GM18507 (cell line): ENCODE data around the gene PPP1R14C.
"Not testable (repeated sequence)": the region's sequence is repeated elsewhere in the genome, so short reads cannot be mapped to it uniquely, and the experiment has no call there.

Source experiments
- DNase-seq: peaks from one replicate; pipeline ENCODE4 v3.0.0; 2011; ENCODE audit warnings: low read depth; ENCODE audit not compliant: insufficient read length; ENCODE audit errors: extremely low spot score
- FAIRE-seq: peaks from 2 replicates; lab custom pipeline; 2011; peaks lifted over from hg19 to GRCh38; lab: Jason Lieb, UNC

The PPP1R14C gene

GRCh38 chr6:150184850-150185731 is 42.2 kb downstream of the PPP1R14C start:
- FAIRE-seq: no peak

GRCh38 chr6:150185732-150186117 is 42.9 kb downstream of the PPP1R14C start:
- no peak for FAIRE-seq
- DNase-seq: no peak

More at GRCh38 chr6:150184850-150185731, 42.2 kb downstream of the PPP1R14C start:
- DNase-seq: no peak

GRCh38 chr6:150186129-150186898 is 43.5 kb downstream of the PPP1R14C start:
- DNase-seq (no peak), FAIRE-seq (no peak)

GRCh38 chr6:150187433-150187832 is 44.6 kb downstream of the PPP1R14C start:
- DNase-seq, FAIRE-seq: not testable (repeated sequence)

DNA sequence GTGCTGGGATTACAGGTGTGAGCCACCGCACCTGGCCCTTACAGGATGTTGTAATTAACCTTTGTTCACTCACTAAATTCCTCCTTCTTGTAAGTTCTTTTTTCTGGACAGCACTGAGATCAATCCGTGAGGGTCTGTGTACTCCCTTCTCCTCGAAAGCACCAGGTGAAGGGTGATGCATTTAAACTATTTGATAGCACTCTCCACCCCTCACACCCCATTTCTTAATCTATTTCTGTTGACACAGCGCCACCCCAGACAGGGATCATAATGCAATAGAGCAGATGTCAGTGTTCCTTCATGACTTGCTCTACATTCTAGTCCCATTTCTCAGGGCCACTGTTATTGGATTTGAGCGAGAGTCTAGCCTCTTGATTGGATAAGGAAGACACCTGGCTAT is 46.3 kb downstream of the PPP1R14C start:
- FAIRE-seq: no peak

GRCh38 chr6:150191809-150192208 is 49.0 kb downstream of the PPP1R14C start:
- no peak for FAIRE-seq
- no peak for DNase-seq

More for the DNA sequence above, 46.3 kb downstream of the PPP1R14C start:
- DNase-seq: no peak

- FAIRE-seq (no peak), DNase-seq (no peak)
Observed at GRCh38 chr6:150194195-150194594, 51.4 kb downstream of the PPP1R14C start.

GRCh38 chr6:150195996-150196417 is 53.2 kb downstream of the PPP1R14C start:
- no peak for FAIRE-seq
- no peak for DNase-seq

GRCh38 chr6:150196942-150197745 is 54.3 kb downstream of the PPP1R14C start:
- no peak for FAIRE-seq
- DNase-seq: no peak

DNA sequence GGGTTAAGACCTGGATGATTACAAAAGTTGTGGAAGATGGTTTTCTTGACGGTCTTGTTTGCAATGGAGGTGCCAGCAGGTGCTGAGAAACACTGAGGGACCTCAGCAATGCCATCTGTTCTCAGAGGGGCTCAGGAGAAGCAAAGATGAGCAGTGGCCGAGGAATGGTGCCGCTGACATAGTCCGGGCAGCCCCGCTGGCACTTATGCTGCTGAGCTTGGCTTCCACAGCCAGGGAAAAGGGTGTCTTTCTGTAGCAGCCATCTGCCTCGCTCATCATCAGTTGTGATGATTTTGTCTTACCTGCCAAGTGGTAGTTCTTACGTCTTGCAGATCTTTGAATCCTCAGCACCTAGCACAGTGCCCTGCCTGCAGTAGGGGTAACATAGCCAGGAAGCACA is 55.7 kb downstream of the PPP1R14C start:
- FAIRE-seq: no peak

GRCh38 chr6:150199241-150199640 is 56.4 kb downstream of the PPP1R14C start:
- DNase-seq (no peak), FAIRE-seq (no peak)

More for the DNA sequence above, 55.7 kb downstream of the PPP1R14C start:
- no peak for DNase-seq

- FAIRE-seq: no peak
- no peak for DNase-seq
Observed at GRCh38 chr6:150200428-150201100, 57.7 kb downstream of the PPP1R14C start.

- DNase-seq (no peak), FAIRE-seq (no peak)
Observed at GRCh38 chr6:150201285-150201684, 58.4 kb downstream of the PPP1R14C start.

DNA sequence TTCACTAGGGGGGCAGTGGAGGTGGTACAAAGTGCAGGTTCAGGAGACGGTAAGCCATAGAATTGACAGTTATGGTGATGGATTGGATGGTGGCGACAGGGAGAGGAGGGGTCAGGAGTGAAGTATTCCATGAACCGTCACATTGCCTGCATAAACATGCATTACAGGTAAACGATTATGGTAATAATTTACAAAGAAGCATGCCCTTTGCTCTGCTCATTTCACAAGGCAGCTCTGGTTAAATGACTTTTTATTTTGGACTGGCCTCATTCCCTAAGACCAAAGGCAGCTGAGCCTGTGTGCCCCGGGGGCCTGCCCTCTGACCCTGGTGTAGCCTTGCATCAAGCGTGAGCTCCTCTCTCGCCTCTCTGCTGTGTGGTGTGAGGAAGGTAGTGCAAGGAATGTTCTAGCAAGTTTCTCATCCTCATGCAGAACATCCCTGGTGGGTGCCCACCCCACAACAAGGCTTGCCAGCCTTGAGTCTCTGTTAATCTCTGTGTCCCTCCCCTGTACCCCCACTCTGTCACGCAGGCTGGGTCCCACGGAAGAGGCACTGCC is 59.0 kb downstream of the PPP1R14C start:
- FAIRE-seq (no peak), DNase-seq (no peak)

DNA sequence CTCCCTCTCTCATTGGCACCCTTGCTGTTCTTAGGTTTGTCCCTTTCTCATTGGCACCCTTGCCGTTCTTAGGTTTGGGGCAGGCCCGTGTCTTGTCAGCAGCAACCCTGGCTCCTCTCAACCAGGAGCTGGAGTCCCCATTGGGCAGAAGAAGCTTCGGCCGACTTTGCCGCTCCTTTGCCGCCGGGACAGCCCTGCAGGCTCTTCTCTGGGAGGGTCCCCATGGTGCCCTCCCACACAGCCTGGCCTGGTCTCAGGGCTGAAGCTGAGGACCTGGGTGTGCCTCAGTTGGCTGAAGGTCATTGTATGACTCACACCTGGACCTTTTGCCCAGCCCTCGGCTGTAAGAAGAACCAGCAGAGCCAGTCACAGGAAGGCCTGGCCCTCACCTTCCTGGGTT is 59.6 kb downstream of the PPP1R14C start:
- DNase-seq: no peak
- FAIRE-seq: no peak

GRCh38 chr6:150202934-150203333 is 60.1 kb downstream of the PPP1R14C start:
- DNase-seq: no peak
- no peak for FAIRE-seq

DNA sequence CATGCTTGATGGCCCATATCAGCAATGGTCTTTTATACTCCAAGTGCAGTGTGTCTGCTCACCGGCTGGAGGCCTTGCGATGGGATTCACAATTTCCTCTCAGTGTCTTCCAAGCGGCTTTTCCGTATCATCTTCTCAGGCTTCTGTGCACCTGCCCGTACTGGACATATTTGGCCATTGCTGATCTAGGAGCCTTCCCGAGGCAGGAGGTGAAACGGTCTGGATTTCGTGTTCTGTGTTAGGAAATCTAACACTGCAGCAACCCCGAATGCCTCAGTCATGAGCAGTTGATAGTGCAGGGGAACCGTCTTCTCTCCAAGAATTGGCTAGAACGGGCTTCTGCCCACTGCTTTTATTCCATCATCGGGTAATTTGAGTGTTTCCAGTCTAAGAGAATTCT is 60.5 kb downstream of the PPP1R14C start:
- DNase-seq (no peak), FAIRE-seq (no peak)

- DNase-seq (no peak), FAIRE-seq (no peak)
Observed at GRCh38 chr6:150203871-150204545, 61.2 kb downstream of the PPP1R14C start.
